Renal cortical epithelial cell (primary cell): ENCODE results near the gene ZNF22. TPM values are rescaled to one million over a fixed set of nuclear protein-coding genes. Genes with fewer than 3 reads are reported as not detected.
A peak's percentile ranks its signal among the peaks of the same experiment; 100 is the strongest.
"Not testable (repeated sequence)": the region's sequence is repeated elsewhere in the genome, so short reads cannot be mapped to it uniquely, and the experiment has no call there.

ENCODE experiments used
- DNase-seq: peaks from one replicate; pipeline ENCODE4 v3.0.0-alpha.2; 2011; ENCODE audit warnings: low read depth
- total RNA-seq: library from RNA; depleted of rRNA; stranded (reverse); fragments of >200 nt; gene quantifications from 2 replicates; pipeline ENCODE4 v1.2.3, GENCODE V29; 2014

ZNF22 gene
- total RNA-seq, 1 donor from 2014 or later, result 26.8 TPM

DNA sequence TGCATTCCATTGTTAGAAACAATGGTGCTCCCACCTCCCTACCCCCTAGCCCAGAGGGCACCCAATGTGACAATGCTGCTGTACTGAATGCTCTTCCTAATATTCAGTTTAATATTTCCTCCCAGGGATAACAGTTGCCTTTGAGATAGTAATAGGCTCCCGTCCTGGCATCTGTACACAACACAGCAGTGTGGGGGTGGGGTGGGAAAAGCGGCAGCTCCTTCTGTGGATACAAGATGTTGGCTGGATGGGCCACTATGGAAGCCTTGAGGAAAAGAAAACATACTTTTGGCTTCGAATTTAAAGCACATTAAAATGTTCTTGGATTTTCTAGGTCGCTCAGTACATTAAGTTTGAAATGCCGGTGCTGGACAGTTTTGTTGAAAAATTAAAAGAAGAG, 9.2 kb upstream of the ZNF22 start:
- DNase-seq, result no peak

- DNase-seq, result no peak
Measured at GRCh38 chr10:44992070-44992731, 8.5 kb upstream of the ZNF22 start.

DNA sequence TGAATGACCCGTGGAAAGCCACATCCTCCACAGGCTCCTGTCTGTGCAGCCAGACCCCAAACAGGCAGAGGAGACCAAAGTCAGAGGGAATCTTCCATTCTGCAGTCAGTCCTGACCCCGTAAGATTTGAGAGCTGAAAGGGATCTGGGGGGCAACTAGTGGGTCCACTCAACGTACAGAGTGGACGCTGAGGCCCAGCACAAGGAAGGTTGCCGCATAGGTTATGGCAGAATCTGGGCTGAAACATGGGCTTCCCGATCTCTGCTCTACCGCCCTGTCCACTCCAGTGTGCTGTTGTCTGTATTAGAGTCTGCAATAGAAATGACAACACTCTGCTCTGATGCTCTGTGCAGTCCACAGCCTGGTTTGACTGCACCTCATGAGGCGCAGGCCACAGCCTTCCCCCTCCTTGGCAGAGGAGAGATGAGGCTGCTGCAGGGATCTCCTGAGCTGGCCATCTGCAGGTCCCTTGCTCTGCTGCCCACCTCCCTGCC, 7.9 kb upstream of the ZNF22 start:
- DNase-seq, result no peak

- no peak for DNase-seq
Measured at GRCh38 chr10:44993226-44993921, 7.3 kb upstream of the ZNF22 start.

- DNase-seq, result no peak
Measured at GRCh38 chr10:44993922-44994751, 6.6 kb upstream of the ZNF22 start.

DNA sequence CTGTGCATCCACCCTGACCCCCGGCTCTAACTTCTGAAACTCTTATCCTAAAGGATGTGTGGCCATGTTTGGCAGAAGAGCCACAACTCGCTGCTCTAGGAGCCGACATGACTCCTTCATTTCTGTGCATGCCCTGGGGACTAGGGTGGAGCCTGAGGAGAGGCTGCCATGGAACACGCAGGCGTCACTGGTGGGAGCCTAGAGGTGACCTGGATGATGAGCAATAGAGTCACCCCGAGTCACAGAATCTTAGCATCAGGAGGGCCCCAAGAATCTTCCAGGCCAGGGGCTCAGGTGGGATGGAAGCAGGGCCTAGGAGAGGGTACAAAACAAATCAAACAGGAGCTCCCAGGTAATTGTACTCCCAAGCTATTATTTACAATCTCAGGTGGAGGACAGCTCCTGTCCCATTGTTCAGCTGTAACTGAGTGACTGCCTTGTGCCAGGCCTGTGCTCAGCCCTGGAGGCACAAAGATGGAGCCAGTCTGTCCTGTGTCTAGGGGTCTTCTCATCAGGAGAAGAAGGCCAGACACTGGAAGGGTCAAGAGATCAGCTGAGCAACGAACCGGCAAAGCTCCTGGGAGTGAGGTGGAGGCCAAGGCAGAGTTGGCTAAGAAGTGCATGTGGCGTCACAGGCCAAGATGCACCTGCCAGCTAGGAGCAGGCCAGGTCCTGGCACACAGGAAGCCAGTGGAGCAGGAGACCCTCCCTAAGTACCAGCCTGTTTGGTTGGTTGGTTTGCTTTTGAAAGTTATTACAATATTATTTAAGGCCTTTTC, 5.8 kb upstream of the ZNF22 start:
- DNase-seq, result no peak

DNA sequence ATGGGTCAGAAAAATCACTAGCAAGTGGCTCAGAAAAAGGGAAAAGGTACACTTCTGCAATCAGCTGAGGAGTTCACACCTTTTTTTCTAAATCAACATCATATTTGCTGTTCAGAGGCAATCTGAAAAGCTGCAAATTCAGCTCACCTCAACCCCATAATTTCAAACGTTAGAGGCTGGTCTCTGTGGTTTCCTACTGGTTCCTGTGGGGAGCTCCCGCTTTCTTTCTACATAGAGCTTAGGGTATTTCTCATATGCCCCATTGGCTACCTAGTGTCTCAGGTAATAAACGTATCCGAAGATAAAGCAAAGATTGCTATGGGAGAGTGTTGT, 5.2 kb upstream of the ZNF22 start:
- no peak for DNase-seq

GRCh38 chr10:44995914-44996669, 4.6 kb upstream of the ZNF22 start:
- peak; percentile 85 for DNase-seq

GRCh38 chr10:44997105-44997748, 3.5 kb upstream of the ZNF22 start:
- no peak for DNase-seq

DNA sequence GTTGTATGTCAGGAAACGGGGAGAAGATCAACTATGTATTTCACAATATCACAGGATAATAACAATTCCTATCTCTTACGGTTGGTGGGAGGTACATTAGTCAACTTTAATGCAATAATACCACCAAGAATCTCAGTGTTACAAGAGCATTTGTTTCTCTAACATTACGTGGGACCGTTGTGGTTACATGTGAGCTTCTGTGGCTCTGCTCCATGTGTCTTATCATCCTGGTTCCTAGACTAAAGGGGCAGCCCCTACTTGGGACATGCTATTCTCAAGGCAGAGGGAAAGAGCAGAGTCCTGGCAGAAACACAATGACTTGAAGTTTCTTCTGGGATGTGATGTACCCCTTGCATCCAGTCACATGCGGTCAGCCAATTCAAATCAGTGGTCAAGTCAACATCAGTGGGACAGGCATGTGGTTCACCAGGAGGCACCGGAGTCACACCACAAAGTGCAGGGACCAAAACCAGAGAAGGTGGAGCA, 2.5 kb upstream of the ZNF22 start:
- peak; percentile 85 for DNase-seq

DNA sequence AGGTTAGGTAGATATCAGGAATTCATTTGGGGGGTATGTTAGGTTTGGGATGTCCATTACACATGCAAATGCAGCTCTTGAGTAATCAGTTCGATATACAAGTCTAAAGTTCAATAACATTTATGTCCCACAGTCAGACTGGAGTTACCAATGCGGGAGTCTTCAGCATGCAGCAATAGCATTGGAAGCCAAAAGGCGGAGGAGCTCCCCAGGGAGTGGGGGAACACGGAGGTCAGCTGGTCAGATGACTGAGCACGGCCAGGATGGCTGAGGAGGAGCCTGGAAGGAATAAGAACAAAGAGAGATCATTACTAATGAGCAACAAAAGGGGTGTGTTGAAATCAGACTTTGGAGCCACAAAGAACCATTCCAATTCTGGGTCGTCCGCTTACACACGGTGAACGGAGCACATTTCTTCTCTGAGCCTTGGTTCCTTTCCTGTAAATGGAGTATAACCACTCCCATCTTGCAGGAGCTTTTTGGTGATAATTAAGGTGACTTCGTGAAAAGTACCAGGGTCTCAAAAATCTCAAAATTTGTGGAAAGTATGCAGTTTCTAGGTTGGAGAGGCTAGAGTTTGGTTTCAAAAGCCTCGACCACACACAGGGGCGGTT, 478 bp upstream of the ZNF22 start:
- DNase-seq, result peak; percentile 80

DNA sequence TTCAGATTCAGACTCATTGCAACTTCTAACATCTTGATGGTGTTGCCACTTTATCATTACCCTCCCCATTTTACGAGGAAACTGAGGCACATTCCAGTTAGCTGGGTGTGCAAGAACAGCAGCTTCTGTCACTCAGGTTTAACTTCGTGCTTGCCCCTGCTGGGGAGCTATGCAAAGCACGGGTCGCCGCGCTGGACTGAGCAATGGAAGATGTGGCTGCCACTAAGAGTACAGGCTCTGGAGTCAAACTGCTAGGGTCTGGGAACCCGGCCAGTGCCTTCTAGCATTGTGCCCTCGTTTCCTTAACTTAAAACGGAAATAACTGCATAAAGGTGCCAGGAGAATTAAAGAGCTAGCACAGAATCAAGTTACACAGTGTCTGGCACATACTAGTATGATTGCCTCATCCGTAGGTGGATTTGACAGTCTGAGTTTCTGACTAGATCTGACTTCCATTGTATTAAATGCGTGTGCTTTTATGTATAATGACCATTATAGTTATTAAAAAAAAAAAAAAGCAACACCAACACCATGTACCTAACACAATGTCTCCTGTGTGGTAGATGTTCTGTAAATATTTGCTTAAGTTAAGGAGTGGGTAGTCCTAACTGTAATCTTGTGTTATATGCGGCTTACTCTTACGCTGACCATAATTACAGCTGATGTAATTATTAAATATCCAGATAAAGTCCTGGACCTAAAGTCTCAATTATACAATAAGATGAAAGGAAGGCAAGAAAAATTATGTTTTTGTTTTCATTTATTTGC, 842 bp downstream of the ZNF22 start:
- peak; percentile 93 for DNase-seq

DNA sequence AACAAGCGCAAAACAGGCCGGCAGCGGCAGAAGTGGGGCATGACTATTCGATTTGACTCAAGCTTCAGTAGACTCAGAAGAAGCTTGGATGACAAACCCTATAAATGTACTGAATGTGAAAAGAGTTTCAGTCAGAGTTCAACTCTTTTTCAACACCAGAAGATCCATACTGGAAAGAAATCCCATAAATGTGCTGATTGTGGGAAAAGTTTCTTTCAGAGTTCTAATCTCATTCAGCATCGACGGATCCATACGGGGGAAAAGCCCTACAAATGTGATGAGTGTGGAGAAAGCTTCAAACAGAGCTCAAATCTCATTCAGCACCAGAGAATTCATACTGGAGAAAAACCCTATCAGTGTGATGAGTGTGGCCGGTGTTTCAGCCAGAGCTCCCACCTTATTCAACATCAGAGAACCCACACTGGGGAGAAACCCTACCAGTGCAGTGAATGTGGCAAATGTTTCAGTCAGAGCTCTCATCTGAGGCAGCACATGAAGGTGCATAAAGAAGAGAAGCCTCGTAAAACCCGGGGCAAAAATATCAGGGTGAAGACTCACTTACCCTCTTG, 2.8 kb downstream of the ZNF22 start:
- DNase-seq, result no peak

GRCh38 chr10:45004661-45005060, 3.9 kb downstream of the ZNF22 start:
- no peak for DNase-seq

DNA sequence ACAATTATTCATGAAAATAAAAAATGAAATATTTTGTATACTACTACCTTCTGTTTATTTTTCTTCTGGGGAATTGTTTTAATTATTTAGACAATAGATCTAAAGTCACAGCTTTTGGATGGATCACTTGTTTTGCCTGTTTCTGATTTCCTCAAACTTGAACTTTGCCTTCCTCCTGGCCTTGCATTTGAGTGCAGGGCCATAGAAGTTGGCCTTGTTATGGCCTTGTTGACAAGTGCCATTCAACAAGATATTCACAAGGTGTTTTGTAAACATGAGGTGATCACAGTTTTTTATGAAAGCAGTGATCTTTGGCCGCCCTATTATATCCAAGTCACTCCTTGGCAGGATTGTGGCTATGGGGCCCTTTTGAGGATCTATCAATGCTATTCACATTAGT, 4.6 kb downstream of the ZNF22 start:
- DNase-seq, result no peak

DNA sequence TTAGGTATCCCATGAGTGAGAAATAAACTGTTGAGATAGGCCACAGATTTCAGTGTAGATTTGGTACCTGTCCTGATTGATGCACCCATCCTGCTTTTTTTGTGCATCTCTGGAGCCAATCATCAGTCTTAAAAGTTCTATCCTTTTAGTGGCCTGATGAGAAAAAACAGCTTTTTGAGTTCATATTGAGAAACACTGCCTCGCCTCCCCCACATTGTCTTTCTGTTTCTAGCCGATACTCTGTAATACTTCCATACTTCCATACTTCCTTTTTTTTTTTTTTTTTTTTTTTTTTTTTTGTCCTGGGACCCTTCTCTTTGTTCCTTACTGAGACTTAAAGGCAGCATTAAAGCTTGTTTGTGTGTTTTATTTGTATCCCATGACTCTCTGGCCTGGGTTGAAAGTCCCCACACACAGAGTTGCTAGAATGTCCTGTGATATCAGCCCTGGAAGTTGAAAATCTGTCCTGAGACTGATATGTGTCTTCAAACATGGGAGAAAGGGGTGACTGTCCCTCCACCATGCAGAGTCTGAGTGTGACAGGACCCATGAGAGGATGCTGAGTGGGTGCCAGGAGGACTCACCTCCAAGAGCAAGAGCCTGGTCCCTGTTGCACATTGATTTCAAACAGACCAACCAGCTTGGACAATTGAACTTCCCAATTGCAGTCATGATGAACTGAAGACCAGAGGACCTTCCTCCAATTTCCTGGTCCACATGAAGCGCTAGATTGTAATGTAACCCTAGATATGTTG, 5.7 kb downstream of the ZNF22 start:
- DNase-seq, result no peak

DNA sequence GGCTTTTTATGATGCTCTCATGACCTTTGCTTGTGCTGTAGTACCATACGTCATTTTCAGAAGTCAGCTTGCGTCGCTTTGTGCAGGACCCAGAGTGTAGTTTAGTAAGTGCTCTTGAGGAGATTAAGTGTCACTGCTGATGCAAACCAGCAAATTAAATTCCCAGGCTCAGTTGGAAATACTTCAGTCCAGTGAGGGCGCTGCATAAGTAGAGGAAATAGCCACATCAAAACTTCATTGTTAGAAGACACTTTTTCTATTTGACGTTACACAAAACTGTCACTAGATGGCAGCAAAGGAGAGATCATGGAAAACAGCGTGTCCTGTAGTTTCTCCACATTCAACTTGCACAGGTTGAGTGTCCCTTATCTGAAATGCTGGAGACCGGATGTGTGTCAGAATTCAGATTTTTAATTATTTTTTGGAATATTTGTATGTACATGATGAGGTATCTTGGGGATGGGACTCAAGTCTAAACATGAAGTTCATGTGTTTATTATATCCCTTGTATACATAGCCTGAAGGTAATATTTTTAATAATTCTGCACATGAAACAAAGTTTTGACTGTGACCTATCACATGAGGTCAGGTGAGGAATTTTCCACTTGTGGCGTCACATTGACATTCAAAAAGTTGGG, 7.9 kb downstream of the ZNF22 start:
- DNase-seq, result peak; percentile 90

- DNase-seq, result not testable (repeated sequence)
Measured at GRCh38 chr10:45014557-45014956, 13.8 kb downstream of the ZNF22 start.
